GM23248 (cell line): ENCODE results near the gene GSPT1.
"Not testable (repeated sequence)": the region's sequence is repeated elsewhere in the genome, so short reads cannot be mapped to it uniquely, and the experiment has no call there.

Source experiments
- EZH2 ChIP-seq: fragments of 200-600 bp; sonication (generic); IDR thresholded peaks from 2 replicates; pipeline ENCODE4 v1.6.1; 2018; ENCODE audit warnings: antibody characterized with exemption, mild to moderate bottlenecking; ENCODE audit not compliant: insufficient read depth, poor library complexity, severe bottlenecking
- EZH2phosphoT487 ChIP-seq: fragments of 200-600 bp; sonication (generic); IDR thresholded peaks from 2 replicates; pipeline ENCODE4 v1.6.1; 2018; ENCODE audit warnings: antibody characterized with exemption, moderate library complexity, mild to moderate bottlenecking, low read depth; ENCODE audit not compliant: insufficient read depth

GRCh38 chr16:11818970-11819369 is 96.8 kb downstream of the GSPT1 start:
- TF ChIP-seq EZH2phosphoT487, EZH2: not testable (repeated sequence)
